ENCODE data around the gene ARHGEF16.

ARHGEF16 gene

GRCh38 chr1:3481046-3481445 is 26.6 kb downstream of the ARHGEF16 start:
- no peak for TF ChIP-seq CEBPB (IDR thresholded peaks at IDR 0.05)
- no peak for TF ChIP-seq TAF1 (IDR thresholded peaks at IDR 0.05; ENCODE audit: low read depth)
- TF ChIP-seq CREB1 (IDR thresholded peaks at IDR 0.05; ENCODE audit: low read depth): no peak
- no peak for TF ChIP-seq EGR1 (IDR thresholded peaks at IDR 0.05)
- no peak for TF ChIP-seq REST (IDR thresholded peaks at IDR 0.05; ENCODE audit: low read depth)
- TF ChIP-seq NFIC (IDR thresholded peaks at IDR 0.05): no peak
- TF ChIP-seq RAD21 (IDR thresholded peaks at IDR 0.05; ENCODE audit: low read depth): no peak

GRCh38 chr1:3481836-3482375 is 27.4 kb downstream of the ARHGEF16 start:
- no peak for TF ChIP-seq FOXM1 (IDR thresholded peaks at IDR 0.05; ENCODE audit: borderline replicate concordance, low read depth)
- 0 out of 2 replicates have a peak, but pooled peaks have one; percentile 13 for TF ChIP-seq EP300 (IDR thresholded peaks at IDR 0.05; ENCODE audit: borderline replicate concordance)
- TF ChIP-seq ZBTB7A (IDR thresholded peaks at IDR 0.05; ENCODE audit: low read depth): no peak

GRCh38 chr1:3482378-3482849 is 27.9 kb downstream of the ARHGEF16 start:
- TF ChIP-seq ZBTB7A (IDR thresholded peaks at IDR 0.05; ENCODE audit: low read depth): no peak
- no peak for TF ChIP-seq RAD21 (IDR thresholded peaks at IDR 0.05; ENCODE audit: low read depth)
- no peak for TF ChIP-seq FOXM1 (IDR thresholded peaks at IDR 0.05; ENCODE audit: borderline replicate concordance, low read depth)
- no peak for TF ChIP-seq EGR1 (IDR thresholded peaks at IDR 0.05)
- no peak for TF ChIP-seq USF1 (IDR thresholded peaks at IDR 0.05)
- TF ChIP-seq CEBPB (IDR thresholded peaks at IDR 0.05): no peak
- TF ChIP-seq REST (IDR thresholded peaks at IDR 0.05; ENCODE audit: low read depth): no peak
- no peak for TF ChIP-seq MAX (IDR thresholded peaks at IDR 0.05)

- TF ChIP-seq MAX (IDR thresholded peaks at IDR 0.05) (no peak), TCF12 (IDR thresholded peaks at IDR 0.05; ENCODE audit: low read depth) (no peak), EP300 (IDR thresholded peaks at IDR 0.05; ENCODE audit: borderline replicate concordance) (no peak), CEBPB (IDR thresholded peaks at IDR 0.05) (no peak), RAD21 (IDR thresholded peaks at IDR 0.05; ENCODE audit: low read depth) (no peak), USF1 (IDR thresholded peaks at IDR 0.05) (no peak), FOXM1 (IDR thresholded peaks at IDR 0.05; ENCODE audit: borderline replicate concordance, low read depth) (no peak)
Measured at GRCh38 chr1:3483380-3483779, 28.9 kb downstream of the ARHGEF16 start.

GRCh38 chr1:3483801-3484444 is 29.5 kb downstream of the ARHGEF16 start:
- no peak for TF ChIP-seq REST (IDR thresholded peaks at IDR 0.05; ENCODE audit: low read depth)
- peak; percentile 37; the same call in 1 of the 2 replicates for TF ChIP-seq RAD21 (IDR thresholded peaks at IDR 0.05; ENCODE audit: low read depth)

Measured in Ishikawa (cell line).